COLO829 (cell line): ENCODE data around the gene LNX2.

ENCODE experiments used
- DNase-seq: peaks from one replicate; pipeline ENCODE4 v3.0.0; 2012; ENCODE audit warnings: low spot score

The LNX2 gene

DNA sequence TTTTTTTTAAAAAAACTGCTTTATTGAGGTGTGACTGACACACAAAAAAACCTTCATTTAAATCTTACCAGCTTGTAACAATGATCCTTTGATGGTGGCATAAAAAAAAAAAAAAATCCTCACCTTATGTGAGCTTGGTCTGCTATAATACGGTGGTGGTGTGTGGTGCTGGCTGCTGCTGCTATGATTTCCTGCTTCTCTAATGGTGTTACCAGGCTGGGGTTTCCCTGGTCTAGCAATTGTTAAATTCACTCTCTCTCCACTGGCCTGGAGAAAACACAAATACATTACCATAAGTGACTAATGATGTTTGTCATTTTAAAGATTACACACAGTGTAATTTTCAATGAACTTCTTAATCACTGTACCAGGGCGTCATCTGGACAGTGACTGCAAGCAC is 60.6 kb downstream of the LNX2 start:
- DNase-seq: no peak

DNA sequence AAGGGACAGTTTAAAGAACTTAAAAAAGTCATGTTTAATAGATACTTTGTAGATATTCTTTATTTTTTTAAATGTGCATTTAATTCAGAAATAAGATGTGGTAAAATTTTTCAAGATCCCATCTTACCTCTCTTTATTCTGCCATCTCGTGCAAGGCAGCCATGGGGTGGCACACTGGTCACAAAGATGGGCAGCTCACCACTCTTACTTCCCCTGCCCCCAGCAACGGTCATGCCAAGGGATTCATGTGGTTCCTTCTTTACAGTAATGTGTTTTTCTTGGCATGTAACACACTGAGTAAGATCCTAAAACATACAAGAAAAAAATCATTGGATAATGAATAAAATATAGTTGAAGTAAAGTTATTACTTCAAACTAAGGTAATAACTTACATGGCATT is 64.2 kb downstream of the LNX2 start:
- DNase-seq: no peak

DNA sequence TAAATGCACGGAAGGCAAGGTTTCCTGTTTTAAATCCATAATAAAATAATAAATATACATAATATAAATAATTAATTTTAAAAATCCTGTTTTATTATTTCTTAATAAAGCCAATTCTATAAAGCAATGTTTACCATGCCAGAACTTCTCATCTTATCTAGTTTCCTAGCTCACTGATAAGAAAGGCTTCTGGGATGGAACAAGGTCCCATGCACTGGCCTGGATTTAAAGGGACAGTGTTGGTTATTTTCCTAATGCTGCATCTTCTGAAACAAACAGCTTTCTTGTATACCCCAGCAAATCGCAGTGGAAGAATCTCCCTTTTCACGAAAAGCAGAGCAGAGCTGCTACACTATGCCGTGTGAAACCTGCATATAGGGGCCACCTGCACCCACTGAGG is 68.8 kb downstream of the LNX2 start:
- DNase-seq: no peak

DNA sequence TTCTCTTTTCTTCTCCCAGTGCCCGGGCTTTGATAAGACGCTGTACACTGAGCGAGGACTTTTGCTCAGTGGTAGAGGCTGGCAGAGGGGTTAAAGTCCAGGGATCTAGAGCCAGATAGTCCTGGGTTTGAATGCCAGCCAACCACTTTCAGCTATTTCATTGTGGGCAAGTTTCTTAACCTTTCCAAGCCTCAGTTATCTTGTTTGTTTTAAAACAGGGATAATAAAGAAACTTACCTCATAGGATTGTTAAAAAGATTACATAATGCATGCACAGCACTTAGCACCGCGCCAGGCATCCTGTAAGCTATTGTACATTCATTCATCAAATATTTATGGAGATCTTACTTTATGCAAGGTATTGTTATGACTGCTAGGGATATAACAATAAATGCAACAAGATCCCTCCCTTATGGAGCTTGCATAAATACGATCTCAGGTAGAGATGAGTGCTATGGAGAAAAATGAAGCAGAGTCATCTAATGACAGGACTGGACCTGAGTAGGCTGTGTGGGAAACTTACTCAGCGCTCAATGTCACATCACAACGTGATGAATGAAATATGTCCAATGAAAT is 70.8 kb downstream of the LNX2 start:
- no peak for DNase-seq

DNA sequence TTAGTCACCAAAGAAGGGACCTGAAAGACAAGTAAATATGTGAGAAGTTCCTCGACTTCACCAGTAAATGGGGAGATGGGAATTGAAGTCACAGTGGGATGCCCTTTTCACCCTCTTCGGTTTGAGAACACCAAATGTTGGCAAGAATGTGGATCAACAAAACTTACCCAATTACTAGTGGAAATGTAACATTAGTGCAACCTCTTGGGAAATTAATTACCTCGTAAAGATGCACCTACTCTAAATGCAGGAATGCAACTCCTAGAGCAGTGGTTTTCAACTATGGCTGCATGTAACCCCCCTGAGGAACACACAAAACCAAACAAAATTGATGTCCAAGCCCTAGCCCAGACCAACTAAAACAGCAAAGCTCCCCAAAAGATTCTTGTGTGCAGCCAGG is 78.1 kb downstream of the LNX2 start:
- DNase-seq: no peak

DNA sequence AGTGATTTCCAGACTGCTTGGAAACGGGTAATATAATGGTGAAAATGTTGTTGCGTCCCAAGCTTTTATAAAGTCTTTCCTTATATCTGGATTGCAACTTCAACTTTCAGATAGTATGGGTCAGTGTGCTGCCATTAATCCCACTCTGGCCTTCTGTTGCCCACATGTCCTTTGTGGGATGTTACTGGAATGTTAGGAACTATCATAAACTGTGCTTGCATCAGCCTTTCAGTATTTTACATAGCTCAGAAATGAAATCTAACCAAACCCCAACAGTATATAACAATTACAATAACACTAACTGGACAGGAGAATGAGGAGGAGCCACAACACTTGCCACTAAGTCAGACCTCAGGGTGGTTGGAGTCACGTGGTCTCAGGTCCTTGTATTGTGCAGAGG is 78.9 kb downstream of the LNX2 start:
- no peak for DNase-seq

DNA sequence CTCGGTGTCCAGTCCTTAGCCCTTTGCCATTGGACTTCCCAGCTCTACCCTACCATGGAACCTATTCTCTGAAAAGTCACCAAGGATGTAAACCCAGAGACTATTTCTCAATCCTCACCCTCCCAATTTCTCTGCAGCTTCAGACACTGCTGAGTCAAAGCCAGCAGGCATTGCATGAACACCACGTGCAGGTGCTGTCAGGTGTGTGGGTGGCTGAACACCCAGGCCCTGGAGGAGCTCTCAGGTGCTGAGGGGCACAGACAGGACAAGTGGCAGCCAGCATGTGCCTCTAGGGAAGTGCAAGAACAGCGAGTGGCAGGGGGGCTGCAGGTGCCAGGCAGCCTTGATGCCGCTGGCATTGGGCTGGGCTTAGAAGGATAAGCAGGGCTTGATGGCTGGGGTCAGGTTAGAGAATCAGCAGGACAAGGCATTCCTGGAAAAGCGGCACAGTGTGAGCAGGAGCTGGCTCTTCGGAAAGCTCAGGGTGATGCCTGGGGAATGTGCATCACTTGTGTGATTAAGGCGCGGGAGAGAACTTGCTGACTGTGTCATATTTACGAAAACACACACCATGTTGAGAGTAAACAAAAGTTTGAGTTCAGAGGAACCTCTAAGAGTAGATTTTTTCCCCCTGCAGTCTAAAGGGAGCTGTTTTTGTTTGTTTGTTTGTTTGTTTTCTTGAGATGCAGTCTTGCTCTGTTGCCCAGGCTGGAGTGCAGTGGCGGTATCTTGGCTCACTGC is 83.8 kb downstream of the LNX2 start:
- no peak for DNase-seq

DNA sequence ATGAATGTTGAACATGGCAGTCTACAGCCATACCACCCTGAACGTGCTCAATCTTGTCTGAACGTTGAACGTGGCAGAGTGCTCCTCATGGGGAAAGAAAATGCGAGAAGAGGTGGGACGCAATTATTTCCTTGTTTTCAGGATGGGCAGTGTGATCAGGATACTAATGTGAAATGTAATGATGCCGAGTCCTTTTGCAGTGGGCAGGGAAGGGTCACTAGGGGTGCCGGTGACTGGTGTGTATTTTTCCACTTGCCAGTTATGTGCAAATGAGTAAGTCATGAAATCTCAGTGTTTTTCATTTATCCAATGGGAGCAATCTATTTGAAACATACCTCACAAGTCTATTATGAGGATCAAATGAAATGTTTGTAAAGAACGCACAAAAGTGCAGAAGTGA is 84.8 kb downstream of the LNX2 start:
- DNase-seq: no peak

DNA sequence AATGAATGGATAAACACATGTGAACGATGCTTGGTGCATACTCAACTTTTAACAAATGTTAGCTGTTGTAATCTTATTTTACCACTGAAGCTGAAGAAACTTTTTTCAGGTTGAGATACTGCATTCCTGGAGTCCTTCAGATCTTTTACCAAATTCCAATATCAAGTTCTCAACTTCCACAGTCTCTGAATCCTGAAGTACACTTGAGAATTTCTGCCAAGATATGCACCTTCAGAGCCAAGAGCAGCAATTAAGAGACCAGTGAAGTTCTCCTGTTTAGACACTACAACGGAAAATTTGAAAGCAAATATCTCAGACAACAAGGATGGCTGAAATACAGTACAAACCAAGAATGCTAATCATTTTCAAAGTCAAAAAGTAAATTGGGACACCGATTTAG is 85.3 kb downstream of the LNX2 start:
- DNase-seq: no peak

DNA sequence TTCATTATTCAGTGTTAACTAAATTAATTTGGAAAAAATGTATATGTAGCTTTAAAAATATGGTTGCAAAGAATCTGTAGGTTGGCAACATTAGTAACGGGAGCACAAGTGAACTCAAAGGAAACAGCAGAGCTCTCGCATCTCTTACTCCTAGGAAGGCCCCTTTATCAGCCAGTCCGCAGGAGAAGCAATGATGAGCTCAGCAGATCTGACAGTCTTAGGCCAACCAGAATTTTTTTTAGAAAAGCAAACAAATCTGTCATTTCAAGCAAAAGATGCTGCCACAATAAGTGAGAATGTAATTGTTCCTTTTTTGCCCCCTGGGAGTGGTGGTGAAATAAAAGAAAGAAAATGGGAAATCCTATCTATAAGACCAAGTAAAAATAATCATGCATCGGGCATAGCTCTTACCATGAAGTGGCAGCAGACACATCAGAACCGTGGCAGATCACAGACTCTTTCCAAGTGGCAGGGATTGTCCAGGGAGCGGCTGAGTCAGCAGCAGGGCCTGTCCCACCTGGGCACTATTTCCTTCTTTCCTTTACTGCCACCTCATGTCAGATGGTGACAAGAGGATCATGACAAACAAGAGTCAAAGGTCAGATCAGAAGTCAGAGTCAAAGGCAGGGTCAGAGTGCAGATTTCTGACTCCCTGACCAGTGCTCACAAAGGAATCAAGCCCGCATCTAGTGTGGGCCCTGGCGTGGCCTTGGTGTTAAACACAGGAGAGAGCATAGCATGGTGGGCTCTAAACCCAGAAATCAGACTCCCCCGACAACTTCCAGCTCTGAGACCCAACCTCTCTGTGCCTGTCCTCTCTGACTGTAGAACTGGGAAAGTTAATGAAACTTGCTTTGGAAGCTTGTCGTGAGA is 86.0 kb downstream of the LNX2 start:
- DNase-seq: no peak

DNA sequence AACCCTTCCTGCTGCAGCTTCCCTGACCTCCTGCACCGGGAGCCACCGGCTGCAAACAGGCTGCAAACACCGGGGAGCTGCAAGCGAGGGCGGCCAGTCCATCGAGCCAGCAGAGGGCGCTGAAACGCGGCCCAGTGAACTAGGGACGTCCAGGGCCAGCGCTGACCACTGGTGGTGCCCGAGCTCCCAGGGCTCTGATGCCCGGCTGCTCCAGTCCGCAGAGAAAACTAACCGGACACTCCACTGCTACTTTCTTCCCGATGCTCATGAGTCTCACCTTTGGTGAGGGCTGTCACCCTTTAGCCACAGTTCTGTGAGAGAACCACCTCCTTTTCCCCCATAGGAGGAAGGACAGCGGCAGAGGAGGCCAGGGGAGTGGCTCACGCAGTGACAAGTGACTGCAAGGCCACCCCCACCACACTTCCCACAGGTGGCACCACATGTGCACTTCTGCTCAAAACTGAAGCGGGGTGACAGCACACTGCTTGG is 87.1 kb downstream of the LNX2 start:
- peak; percentile 75 for DNase-seq

DNA sequence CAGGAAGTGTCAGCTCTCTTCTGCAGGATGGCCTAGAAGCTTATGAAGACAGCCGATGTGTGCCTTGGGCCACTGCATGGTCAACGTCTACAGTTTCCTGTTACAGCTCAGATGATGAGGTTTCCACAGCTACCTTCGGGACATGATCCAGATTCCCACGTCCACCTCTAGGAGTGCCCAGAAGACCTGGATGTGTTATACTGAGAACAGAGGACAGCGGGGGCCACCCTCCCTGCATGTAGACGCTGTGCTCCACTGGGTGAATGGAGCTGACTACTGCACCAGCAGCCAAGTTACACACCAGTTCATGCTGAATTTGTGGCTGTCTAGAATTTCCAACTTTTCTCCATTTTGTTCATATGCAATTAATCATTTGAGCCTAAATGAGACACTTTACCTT is 91.4 kb downstream of the LNX2 start:
- DNase-seq: no peak

DNA sequence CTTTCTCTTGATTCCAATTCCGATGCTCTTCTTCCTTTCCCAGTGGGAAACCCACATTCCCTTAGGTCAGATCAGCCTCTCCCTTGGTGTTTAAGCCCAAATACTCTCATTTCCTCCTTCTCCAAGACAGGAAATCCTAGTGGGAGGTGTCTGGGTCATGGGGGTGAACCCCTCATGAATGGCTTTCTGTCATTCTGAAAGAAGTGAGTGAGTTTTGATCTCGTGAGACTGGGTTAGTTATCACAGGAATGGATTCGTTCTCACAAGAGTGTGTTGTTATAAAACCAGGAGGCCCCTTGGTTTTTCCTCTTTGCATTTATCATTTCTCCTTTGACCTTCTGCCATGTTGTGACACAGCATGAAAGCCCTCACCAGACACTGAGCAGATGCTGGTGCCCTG is 93.8 kb downstream of the LNX2 start:
- peak; percentile 44 for DNase-seq

DNA sequence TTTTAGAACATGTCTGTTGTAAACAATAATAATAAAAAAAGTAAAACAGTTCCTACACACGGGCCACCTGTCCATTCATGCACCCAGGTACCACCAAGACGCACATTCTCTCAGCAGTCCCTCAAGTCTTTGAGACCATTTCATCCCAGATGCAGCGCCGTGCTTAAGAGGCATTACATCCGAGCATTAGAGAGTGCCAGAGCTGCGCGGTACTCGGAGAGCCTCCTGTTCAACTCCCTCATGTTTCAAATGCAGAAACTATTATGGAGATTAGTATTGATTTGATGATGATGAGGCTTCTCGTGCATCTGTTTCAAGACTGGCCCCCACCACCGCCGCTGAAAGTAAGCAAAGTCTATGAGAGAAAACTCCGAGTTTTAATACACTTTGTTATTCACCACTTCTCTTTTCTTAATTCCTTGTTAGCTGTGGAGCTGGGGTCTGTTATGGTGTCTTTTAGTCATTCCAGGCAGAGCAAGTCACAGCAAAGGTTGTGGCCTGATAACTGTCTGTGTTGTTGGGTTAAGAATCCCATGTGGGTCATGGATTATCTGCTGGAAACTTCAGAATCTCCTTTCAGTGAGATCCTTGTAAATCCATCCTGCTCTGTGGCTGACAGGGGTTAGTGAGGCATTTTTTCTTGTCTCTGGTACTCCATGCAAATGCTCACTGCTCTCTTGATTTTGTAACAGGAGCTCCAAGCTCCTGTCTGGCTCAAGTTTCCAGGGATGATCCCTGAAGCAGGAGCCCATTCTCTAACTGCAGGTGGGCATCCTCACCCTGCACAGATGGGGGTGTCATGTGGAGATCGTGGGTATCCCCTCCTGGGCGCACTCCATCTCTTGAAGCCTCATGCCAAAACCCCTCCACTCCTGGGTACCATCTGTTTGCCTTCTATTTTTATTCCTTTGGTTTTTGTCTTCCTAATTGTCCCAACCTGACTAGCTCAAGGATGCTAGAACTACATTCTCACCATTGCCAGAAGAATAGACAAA is 95.1 kb downstream of the LNX2 start:
- no peak for DNase-seq

DNA sequence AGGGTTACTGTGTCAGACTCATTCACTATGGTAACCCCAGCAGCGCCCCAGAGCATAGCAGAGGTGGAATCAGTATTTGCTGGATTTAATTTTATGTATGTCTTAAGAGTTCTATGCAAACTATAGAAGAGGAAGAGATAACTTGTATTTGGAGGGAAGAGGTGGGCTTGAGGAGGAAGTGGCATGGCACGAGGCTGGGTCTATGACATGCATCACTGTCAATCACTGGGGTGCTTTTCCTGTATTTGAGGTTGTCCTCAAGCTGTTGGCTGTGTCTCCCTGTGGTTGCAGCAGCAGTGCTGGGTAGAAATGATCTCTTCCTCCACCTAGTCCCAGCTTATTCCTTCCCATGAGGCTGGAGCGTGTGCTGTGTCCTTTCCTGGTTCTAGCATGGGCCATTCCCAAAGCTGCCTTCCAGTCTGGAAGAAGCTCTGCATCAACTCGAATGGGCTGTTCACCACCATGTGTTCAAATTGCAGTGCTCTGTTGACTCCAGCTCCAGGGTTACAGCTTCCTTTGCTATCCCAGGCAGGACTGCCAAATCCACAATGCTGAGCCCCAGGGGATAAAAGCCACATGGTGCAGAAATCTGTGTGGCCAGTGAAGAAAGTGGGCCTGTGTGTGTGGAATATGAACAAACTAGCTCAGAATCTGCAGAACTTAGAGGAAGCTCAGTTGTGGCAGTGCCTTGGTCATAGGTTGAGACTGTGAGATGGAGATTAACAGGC is 96.8 kb downstream of the LNX2 start:
- no peak for DNase-seq

DNA sequence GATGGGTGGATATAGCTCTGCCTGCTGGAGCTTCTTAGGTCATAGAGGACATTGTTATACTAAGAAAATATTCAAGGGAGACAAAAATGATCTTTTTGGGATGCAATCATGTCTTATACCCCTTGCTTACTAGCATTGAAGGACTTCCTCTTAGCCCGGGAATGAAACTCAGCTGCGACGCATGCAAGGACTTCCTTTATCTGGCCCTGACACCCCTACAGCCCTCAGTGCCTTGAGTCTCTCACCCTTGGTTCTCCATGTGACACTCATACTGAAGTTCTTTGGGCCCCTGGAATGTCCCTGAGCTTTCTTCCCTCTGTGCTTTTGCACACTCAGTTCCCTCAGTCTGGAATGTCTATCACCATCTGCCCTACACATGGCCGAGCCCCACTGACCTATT is 97.5 kb downstream of the LNX2 start:
- no peak for DNase-seq

DNA sequence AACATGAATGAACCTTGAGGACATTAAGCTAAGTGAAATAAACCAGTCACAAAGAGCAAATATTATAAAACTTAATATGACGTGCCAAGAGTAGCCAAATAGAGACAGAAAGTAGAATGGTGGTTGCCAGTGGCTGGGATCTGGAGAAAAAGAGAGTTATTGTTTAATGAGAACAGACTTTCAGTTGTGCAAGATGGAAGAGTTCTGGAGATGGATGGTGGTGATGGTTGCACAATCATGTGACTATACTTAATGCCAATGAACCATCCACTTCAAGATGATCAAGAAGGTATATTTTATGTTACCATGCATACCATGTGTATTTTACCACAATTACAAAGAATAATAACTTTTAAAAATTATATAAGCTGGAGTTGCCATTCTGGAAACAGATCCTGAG is 104.2 kb downstream of the LNX2 start:
- no peak for DNase-seq

DNA sequence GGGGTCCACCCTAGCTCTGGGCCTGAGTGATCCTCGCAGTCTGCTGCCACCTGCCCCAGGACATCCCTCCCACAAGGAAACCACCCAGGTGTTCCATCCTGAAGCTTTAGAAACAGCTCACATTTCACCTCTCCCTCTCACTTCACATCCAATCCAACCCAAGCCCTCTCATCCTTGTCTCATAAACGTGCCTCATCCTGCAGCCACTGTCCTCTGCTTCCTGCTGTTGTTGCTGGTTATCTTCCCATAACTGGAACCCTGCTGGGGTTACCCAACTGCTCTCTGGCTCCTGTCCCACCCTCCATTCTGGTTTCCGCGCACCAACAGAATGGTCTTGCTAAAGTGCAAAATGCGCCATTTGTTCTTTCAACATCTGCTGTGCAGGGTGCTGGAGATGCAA is 110.2 kb downstream of the LNX2 start:
- no peak for DNase-seq

DNA sequence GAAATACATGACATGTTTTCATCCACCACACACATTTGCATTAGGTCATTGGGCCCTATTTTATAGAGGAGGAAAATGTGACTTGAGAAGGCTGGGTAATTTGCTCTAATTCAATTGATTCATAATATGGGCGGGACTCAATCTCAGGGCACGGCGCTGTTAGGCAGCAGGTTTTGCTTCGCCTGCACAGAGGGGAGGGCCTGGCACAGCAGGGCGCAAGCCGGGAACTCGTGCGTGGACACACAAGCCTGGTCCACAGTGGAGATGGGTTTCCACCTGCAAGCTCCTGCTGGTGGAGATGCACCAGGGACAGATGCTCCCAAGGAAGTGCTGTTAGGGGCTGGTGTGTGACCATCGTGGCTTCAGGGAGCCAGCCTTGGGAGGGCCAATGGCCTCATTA is 111.5 kb downstream of the LNX2 start:
- no peak for DNase-seq

DNA sequence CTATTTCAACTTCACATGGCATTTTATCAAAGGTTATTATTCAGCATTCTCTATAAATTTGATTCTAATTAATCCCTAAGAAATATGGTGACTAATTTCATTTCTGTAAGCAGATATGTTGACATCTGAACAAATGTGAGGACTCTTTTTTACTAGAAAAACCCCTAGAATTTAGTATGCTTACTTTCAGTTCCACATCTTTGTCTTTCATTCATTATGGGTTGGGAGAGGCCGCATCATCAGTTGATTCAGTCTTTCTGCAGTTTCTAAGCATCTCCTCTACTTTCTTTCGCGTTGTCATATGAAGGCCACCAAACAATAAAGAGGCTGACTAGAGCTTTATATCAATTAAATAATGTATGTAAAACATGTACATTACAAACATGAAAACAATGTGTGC is 114.5 kb downstream of the LNX2 start:
- DNase-seq: no peak

DNA sequence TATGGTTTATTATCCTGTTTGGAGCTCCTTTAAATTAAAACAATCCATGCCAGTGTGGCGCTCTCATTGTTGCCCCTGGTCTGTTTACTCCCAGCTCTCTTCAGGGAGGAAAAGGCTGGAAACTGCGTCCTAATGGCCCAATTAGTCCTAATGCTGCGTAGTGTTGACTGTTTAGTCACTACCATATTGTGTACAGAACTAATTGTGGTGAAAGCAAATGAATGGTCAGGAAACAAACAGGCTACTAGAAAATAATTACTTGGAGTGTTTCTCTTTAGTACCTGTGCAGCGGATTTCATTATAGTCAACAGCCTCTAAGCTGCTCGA is 115.5 kb downstream of the LNX2 start:
- no peak for DNase-seq
